ENCODE measurements around the gene COL18A1.

GRCh38 chr21:45542242-45542666 lies 137.3 kb downstream of the COL18A1 start, which contains the start of gene SLC19A1:
- TF ChIP-seq POLR2A (IDR thresholded peaks at IDR 0.05) (no peak), CTCF (IDR thresholded peaks at IDR 0.05) (peak; percentile 20 to 63 (median 31))
